Measurements from ENCODE around the gene HLA-DQA1.
A peak's percentile ranks its signal among the peaks of the same experiment; 100 is the strongest.
"Not testable (repeated sequence)": the region's sequence is repeated elsewhere in the genome, so short reads cannot be mapped to it uniquely, and the experiment has no call there.

The HLA-DQA1 gene

DNA sequence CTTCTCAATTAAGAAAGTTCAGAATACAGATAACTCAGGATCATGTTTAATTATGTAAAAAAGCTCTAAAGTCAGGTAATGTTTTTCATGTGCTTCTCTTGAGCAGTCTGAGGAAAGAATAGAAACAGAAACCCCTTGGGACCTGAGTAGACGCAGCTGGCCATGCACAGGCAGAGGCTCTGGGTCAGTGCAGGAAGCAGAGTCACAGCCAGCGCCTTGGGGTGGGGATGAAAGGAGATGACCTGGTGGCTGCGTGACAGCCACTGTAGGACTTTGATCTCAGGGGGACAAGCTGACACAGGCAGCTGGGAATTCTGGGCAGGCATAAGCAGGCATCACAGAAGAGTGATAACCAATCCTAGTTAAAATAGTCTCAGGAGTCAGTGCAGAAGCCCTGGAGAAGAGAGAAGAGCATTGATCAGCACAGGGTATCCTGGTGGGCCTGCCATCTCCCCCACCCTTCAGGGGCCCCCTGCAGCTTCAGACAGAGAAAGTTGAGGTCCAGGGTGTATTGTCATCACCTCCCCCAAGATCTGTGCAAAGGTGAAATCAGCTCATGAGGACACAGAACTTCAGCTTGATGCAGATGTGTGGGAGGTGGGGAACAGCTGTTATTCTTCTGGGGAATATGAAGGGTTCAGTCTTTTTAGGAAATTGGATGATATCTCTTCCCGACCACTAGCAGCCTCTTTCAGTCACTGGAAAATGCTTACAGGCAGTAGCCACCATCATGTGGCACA is 22.8 kb downstream of the HLA-DQA1 start:
- DNase-seq = no peak

DNA sequence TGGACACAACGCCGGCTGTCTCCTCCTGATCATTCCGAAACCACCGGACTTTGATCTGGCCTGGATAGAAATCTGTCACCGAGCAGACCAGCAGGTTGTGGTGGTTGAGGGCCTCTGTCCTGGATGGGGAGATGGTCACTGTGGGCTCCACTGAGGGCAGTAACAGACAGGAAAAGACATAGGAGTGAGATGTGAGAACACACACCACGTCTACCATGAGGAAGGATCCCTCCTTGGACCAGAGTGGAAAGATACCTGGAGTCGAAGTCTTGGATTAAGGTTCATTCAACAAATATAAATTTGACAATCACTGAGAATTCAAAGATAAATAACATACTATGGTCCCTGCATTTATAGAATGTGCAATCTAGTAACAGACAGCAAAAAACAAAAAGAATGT is 24.9 kb downstream of the HLA-DQA1 start:
- no peak for DNase-seq

DNA sequence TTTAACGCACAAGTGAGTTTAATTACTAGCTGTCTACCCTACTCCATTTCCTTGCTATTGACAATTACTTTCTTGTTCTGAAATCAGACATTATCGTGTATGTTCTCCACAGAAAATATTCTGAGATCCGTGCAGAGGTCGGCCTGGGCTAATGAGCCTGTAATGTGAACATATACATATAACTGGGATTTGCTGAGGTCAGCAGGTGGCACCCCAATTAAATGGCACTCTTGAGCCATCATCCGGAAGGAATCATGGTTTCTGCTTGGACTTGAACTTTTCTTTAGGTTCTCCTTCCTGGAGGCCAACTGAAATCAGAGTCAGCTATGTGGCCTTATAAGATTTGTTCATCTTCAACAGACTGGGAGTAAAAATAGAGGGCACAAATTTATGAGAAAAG is 25.6 kb downstream of the HLA-DQA1 start:
- DNase-seq = no peak

DNA sequence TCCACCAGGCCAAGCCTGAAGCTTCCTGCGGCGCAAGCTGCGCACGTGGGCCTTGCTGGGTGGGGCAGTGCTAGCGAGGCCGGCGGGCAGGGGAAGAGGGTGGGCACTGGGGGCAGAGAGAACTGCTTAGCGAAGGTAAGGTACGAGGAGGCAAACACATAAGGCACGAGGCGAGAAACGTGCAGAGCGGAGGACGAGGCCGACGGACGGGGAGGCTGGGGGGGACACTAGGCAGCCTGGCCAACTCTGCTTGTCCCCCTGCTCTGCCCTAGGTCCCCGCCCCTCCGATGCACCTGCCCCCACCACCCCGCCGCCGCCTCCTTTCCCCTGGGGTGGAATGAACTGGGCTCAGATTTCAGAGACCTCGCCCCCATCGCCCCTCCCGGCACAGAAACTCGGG is 27.1 kb downstream of the HLA-DQA1 start:
- DNase-seq = no peak

DNA sequence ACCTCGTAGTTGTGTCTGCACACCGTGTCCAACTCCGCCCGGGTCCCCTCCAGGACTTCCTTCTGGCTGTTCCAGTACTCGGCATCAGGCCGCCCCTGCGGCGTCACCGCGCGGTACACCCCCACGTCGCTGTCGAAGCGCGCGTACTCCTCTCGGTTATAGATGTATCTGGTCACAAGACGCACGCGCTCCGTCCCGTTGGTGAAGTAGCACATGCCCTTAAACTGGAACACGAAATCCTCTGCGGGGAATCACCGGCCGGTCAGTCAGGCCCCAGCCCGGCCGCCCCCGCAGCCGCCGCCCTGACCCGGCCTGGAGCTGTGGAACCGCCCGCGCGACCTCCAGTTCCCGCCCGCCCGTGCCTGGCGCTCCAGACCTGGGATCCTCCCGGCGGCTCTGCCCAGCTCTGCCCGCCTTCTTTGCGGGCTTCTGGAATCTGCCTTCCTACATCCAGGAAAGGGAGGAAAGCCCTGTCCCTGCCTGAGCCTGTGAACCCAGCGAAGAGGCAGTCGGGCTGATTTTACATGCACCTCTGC is 27.7 kb downstream of the HLA-DQA1 start:
- DNase-seq = peak; percentile 46

DNA sequence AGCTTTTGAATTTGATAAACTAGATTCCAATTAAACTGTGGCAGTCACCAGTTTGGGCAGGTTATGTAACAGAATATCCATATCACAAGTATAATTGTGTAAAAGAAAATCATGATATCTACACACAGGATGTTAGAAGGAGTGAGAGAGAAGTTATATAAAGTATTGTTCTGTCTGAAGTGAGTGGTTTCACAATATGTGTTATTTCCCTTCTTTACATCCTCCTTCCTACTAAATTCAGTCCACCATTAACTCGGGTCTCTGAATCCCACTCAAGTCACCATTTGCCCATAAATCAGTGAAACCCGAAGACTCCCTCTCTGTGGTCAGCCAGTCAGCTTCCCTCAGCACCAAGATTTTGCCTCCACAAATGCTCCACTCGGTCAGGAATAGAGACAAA is 28.5 kb downstream of the HLA-DQA1 start:
- no peak for DNase-seq

DNA sequence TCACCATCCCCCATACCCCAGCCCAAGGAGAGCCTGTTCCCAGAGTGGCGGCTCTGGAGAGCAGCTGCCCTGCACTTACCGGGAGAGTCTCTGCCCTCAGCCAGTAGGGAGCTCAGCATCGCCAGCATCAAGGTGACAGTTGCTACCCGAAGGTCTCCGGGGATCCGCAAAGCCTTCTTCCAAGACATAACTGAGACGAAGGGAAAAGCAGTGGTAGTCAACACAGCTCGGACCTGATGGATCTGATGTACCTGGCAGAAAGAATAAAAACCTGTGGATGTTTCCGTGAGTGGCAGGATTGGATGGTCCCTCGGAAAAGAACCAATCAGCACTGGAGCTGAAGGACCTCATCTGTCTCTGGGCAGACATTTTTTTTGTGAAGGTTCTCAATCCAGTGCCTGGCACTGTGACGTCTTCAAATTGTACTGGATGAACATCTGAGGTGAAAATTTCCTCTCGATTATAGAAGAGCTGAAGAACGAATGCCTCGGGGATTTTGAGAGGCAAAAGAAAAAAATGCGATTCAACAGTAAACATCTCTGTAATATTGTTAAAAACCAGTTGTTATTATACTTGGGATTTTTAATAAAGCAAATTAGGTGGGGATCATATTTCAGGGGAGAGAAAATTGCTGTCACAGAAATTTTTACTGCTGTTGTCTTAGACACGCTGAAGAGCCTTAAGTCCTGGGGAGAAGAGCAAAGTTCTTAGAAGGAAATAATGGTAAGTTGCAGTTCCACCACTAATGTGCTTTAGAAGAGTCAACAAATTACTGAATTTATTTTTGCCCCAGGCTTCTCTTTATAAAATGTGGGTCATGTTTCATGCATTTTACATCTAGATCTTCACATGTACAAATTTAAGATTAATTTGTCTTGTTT is 29.5 kb downstream of the HLA-DQA1 start, which contains the start of gene HLA-DQB1:
HLA-DQB1 (minus strand) TSS at position 238 of the 881 bp plus-strand sequence; CDS start at position 188, 50 bp downstream.
- peak; percentile 87 for DNase-seq

DNA sequence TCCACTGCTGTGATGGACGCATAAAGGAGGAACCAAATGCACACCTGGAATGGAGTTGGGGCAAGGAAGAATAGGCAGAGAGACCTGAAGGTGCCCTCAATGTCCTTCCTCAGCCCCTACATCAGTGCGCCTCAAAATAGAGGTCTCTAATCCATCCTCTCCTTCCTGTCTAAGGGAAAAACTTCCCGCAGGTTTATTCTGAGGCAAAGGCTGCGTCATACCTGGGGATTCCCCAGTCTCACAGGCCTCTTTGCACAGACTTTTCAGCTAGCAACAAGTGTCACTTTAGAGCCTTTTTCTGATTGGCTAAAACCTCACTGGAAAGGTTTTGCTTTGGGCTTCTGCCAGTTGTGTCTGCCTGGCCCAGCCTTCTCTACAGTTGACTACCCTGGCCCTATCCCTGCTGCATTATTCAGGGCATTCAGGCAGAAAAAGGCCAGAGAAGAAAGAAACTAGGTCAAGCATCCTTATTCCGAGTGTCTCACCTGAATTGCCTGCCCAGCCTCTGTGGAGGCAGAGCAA is 31.1 kb downstream of the HLA-DQA1 start:
- peak; percentile 91 for DNase-seq

DNA sequence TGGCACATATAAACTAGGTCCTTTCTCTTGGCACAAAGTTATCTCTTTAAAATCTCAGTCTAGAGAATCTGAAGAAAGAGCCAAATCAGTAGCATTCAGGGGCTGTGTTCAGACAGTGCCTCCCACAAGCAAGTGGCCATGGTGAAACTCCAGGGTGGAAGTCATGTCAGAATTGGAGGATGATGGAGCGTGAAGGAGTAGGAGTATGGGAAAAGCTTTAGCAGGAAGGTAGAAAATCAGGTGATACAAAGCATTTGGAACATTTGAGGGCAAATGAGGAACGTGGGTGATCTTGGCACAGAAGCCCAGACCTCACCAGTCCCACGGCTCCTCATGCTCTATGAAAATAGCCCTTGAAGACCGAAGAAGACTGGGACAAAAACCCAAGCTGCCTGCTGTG is 32.0 kb downstream of the HLA-DQA1 start:
- DNase-seq = no peak

DNA sequence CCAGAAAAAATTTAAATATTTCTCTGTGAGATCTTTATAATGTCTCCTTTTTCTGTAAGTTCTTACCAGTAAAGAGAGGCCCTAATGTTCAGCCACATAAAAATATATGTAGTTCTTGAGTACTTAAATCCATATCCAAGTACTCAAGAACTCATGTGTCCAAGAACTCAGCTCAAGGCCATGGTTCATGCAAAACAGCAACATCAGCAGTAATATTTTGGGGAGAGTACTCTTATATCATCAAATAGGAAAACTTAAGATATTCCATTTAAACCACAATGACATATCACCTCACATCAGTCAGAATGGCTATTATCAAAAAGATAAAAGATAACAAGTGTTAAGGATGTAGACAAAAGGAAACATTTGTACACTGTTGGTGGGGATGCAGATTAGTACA is 32.7 kb downstream of the HLA-DQA1 start:
- DNase-seq = no peak

DNA sequence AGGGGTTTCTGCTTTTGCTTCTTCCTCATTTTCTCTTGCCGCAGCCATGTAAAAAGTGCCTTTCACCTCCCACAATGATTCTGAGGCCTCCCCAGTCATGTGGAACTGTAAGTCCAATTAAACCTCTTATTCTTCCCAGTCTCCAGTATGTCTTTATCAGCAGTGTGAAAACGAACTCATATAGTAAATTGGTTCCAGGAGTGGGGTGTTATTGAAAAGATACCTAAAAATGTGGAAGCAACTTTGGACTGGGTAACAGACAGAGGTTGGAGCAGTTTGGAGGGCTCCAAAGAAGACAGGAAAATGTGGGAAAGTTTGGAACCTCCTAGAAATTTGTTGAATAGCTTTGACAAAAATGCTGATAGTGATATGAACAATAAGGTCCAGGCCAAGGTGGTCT is 34.7 kb downstream of the HLA-DQA1 start:
- DNase-seq = not testable (repeated sequence)

DNA sequence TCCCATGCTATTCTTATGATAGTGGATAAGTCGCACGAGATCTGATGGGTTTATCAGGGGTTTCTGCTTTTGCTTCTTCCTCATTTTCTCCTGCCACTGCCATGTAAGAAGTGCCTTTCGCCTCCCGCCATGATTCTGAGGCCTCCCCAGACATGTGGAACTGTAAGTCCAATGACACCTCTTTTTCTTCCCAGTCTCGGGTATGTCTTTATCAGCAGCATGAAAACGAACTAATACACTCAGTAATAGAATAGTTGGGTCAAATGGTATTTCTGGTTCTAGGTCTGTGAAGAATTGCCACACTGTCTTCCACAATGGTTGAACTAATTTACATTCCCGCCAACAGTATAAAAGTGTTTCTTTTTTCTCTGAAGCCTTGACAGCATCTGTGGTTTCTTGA is 36.9 kb downstream of the HLA-DQA1 start:
- DNase-seq = not testable (repeated sequence)

DNA sequence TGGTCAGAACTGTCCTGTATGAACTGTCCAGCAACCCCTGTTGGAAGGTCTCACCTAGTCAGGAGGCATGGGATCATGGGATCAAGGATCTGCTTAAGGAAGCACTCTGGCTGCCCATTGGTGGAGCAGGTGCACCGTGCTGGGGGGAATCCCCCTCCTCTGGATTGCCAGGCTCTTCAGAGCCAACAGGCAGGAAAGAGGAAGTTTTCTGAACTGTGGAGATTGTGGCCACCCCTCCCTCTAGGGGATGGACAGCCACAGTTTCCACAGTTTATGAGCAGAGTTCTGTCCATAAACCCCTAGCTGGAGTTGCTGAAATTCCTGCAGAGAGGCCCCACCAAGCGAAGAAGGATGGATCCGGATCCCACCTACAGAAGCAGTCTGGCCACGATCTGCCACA is 42.3 kb downstream of the HLA-DQA1 start:
- no peak for DNase-seq

DNA sequence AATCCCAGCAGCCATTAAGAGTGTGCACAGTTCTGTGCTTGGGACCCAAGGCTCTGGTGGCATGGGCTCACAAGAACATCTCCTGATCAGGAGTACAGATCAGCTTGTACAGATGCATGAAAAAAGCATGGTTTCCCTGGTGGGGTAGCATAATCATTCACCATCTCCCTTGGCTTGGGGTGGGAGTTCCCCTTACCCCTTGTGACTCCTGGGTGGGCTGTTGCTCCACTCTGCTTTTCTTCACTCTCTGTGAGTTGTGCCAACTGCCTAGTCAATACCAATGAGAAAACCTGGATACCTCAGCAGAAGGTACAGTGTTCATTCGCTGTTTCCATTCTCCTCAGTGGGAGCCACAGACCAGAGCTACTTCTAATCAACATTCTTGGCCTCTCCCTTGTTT is 42.8 kb downstream of the HLA-DQA1 start:
- no peak for DNase-seq

DNA sequence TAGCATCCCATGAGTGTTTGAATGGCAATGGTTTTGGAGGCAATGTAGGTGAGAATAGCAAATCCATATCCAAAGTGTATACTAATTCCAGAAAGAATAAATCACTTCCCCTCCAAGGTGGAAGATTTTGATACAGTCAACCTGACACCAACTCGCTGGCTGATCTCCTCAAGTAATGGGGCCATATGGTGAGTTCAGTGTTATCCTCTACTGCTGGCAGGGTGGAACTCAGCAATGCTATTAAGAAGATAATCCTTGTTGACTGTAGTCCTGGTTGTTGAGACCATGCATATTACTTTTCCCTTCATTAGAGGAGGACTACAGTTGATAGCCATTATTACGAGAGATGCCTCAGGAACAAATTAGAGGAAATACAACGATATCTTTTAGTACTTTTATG is 47.0 kb downstream of the HLA-DQA1 start:
- no peak for DNase-seq

DNA sequence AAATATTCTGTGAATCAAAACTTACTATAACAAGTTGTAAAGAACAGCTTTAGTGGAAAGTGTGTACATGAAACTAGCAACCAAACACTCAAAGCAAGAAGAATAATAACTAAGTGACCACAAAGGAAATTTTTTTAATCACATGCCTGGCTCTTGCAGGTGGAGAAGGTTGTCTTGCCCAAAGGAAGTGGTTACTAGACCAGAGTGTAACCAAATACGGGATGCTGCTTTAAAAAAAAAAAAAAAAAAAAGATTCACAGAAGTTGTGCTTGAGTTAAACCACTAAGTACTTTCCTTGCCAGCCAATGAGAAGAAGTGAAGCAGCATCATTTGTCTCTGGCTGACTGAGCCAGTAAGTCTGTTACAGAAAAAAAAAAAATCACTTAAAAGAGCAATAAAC is 48.4 kb downstream of the HLA-DQA1 start:
- peak; percentile 87 for DNase-seq

DNA sequence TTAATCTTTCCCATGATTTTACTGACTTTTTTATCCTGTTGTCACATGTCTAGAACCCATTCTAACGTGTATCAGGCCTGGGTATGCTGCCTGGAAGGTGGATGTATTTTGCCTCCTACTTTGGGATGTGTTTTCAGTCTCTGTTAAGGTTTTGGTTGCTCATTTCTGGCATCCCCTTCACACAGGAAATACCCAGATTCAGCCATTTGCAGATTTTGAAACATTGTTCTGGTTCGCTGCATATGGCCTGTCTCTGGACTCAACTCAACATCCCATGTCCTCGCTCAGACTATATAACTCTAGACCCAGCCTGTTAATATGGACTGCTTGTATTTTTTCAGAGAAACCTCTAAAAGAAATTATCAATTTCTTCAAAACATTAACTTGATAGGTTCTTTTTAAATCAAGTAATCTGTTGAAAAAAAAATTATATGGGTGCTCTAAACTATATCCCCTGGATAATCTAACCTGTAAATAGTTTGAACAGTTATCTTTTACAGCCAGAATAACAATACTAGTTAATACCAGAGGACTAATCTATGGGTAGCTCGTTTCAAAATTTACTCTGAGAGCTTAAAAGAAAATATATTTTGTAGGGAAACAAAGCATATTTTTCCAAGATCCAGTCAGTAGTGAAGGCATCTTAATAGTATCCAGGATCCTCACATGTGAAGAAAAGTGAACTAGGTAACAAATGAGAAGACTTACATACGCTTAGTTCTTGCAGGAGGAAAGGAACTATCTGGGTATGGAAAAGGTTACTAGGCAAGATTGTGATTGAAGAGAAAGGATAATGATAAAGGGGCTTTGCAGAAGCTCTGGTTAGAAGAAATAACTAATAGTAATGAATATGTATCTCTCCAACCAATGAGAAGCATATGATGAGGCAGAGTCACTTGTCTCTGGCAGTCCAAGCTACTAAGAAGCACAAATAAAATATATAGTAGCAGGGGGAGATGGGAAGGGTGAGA is 52.6 kb downstream of the HLA-DQA1 start:
- DNase-seq = no peak

DNA sequence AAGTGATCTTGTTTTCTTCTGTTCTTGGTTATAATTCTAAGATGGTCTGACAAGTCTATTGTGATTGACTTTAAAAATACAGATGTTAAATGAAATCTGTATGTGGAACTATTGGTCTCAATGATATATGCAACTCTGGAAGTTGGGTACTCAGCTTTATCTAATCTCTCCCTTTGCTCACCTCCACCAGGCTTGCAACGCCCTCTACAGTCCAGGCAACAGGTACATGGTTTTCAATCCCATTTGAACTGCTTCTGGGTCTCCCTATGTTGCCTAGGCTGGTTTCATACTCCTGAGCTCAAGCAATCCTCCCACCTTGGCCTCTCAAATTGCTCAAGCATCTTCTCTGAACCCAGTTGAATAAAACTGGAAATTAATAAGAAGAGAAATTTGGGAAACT is 54.8 kb downstream of the HLA-DQA1 start:
- peak; percentile 74 for DNase-seq
